PC-3 (cell line): ENCODE data around the gene LMAN2L.

Experiments used
- CTCF ChIP-seq: fragments of 300-600 bp; sonication (generic); conservative IDR thresholded peaks from 2 replicates; pipeline ENCODE4 v1.5.1; 2017; ENCODE audit warnings: antibody characterized with exemption, low read depth, mild to moderate bottlenecking, low read length
- EZH2 ChIP-seq: fragments of 300-600 bp; sonication (generic); IDR thresholded peaks from one replicate; pipeline ENCODE4 v1.6.1; 2017; ENCODE audit warnings: antibody characterized with exemption, mild to moderate bottlenecking, low read length; ENCODE audit not compliant: unreplicated experiment

- TF ChIP-seq EZH2 (no peak), CTCF (no peak)
These were observed 44.3 kb downstream of the LMAN2L start for GRCh38 chr2:96695602-96696001.
